Stimulated activated naive CD8-positive, alpha-beta T cell treated with anti-CD3 and anti-CD28 coated beads, Interleukin-15, Interleukin-2, amounts not matched to agents 100 ng/mL and 50 ng/mL, for 24 hours (primary cell): ENCODE measurements around the gene NOX4.

Experiments
- H3K27ac Mint-ChIP-seq: one replicate; pipeline ENCODE4 v1.8.0; 2021; ENCODE audit warnings: mild to moderate bottlenecking, mixed read lengths
- H3K27me3 Mint-ChIP-seq: one replicate; pipeline ENCODE4 v1.8.0; 2021; ENCODE audit warnings: mixed read lengths
- H3K36me3 Mint-ChIP-seq: one replicate; pipeline ENCODE4 v1.8.0; 2021; ENCODE audit warnings: low read depth, mixed read lengths
- H3K4me1 Mint-ChIP-seq: one replicate; pipeline ENCODE4 v1.8.0; 2021; ENCODE audit warnings: low read depth, mixed read lengths
- H3K4me3 Mint-ChIP-seq: one replicate; pipeline ENCODE4 v1.8.0; 2021; ENCODE audit warnings: mild to moderate bottlenecking, mixed read lengths
- H3K9me3 Mint-ChIP-seq: one replicate; pipeline ENCODE4 v1.8.0; 2021; ENCODE audit warnings: mixed read lengths

Gene NOX4

GRCh38 chr11:89495951-89496350, 4.8 kb upstream of the NOX4 start:
- H3K27ac Mint-ChIP-seq, result no peak overlapping the region
- no peaks in the 10 kb centered on the region for H3K9me3 Mint-ChIP-seq
- H3K36me3 Mint-ChIP-seq, result no peaks in the 10 kb centered on the region
- H3K4me3 Mint-ChIP-seq, result no peak overlapping the region
- peaks cover 13% of the 10 kb centered on the region for H3K27me3 Mint-ChIP-seq
- H3K4me1 Mint-ChIP-seq, result no peaks in the 10 kb centered on the region

GRCh38 chr11:89493431-89493830, 2.3 kb upstream of the NOX4 start:
- no peak overlapping the region for H3K27ac Mint-ChIP-seq
- H3K27me3 Mint-ChIP-seq, result peaks cover 31% of the 10 kb centered on the region
- no peaks in the 10 kb centered on the region for H3K9me3 Mint-ChIP-seq
- H3K36me3 Mint-ChIP-seq, result no peaks in the 10 kb centered on the region
- no peak overlapping the region for H3K4me3 Mint-ChIP-seq
- no peaks in the 10 kb centered on the region for H3K4me1 Mint-ChIP-seq

GRCh38 chr11:89490602-89490980, 584 bp downstream of the NOX4 start:
- H3K9me3 Mint-ChIP-seq, result no peaks in the 10 kb centered on the region
- no peaks in the 10 kb centered on the region for H3K36me3 Mint-ChIP-seq
- H3K4me3 Mint-ChIP-seq, result no peak overlapping the region
- no peak overlapping the region for H3K27ac Mint-ChIP-seq
- H3K4me1 Mint-ChIP-seq, result no peaks in the 10 kb centered on the region
- peaks cover 31% of the 10 kb centered on the region for H3K27me3 Mint-ChIP-seq

GRCh38 chr11:89489930-89490329, 1.2 kb downstream of the NOX4 start:
- peaks cover 31% of the 10 kb centered on the region for H3K27me3 Mint-ChIP-seq
- H3K36me3 Mint-ChIP-seq, result no peaks in the 10 kb centered on the region
- H3K9me3 Mint-ChIP-seq, result no peaks in the 10 kb centered on the region
- no peak overlapping the region for H3K4me3 Mint-ChIP-seq
- no peak overlapping the region for H3K27ac Mint-ChIP-seq
- H3K4me1 Mint-ChIP-seq, result no peaks in the 10 kb centered on the region

- H3K27me3 Mint-ChIP-seq, result peaks cover 26% of the 10 kb centered on the region
- H3K4me1 Mint-ChIP-seq, result no peaks in the 10 kb centered on the region
- H3K36me3 Mint-ChIP-seq, result no peaks in the 10 kb centered on the region
- no peak overlapping the region for H3K4me3 Mint-ChIP-seq
- H3K27ac Mint-ChIP-seq, result no peak overlapping the region
- H3K9me3 Mint-ChIP-seq, result no peaks in the 10 kb centered on the region
Observed at GRCh38 chr11:89487016-89487415, 4.2 kb downstream of the NOX4 start.

GRCh38 chr11:89484896-89485295, 6.3 kb downstream of the NOX4 start:
- no peaks in the 10 kb centered on the region for H3K9me3 Mint-ChIP-seq
- no peak overlapping the region for H3K4me3 Mint-ChIP-seq
- H3K27ac Mint-ChIP-seq, result no peak overlapping the region
- peaks cover 8% of the 10 kb centered on the region for H3K27me3 Mint-ChIP-seq
- no peaks in the 10 kb centered on the region for H3K36me3 Mint-ChIP-seq
- H3K4me1 Mint-ChIP-seq, result no peaks in the 10 kb centered on the region

- Mint-ChIP-seq H3K9me3 (no peaks in the 10 kb centered on the region), H3K36me3 (no peaks in the 10 kb centered on the region), H3K4me1 (no peaks in the 10 kb centered on the region), H3K4me3 (no peak overlapping the region), H3K27ac (no peak overlapping the region), H3K27me3 (no peaks in the 10 kb centered on the region)
Observed at GRCh38 chr11:89477175-89477574, 14.0 kb downstream of the NOX4 start.

- no peak overlapping the region for H3K27ac Mint-ChIP-seq
- H3K27me3 Mint-ChIP-seq, result no peaks in the 10 kb centered on the region
- H3K9me3 Mint-ChIP-seq, result peaks cover 10% of the 10 kb centered on the region
- H3K4me1 Mint-ChIP-seq, result no peaks in the 10 kb centered on the region
- no peak overlapping the region for H3K4me3 Mint-ChIP-seq
- no peaks in the 10 kb centered on the region for H3K36me3 Mint-ChIP-seq
Observed at GRCh38 chr11:89463266-89463780, 27.9 kb downstream of the NOX4 start.

- Mint-ChIP-seq H3K4me1 (no peaks in the 10 kb centered on the region), H3K27ac (no peak overlapping the region), H3K36me3 (no peaks in the 10 kb centered on the region), H3K27me3 (no peaks in the 10 kb centered on the region), H3K9me3 (peaks cover 5% of the 10 kb centered on the region), H3K4me3 (no peak overlapping the region)
Observed at GRCh38 chr11:89458716-89459115, 32.5 kb downstream of the NOX4 start.

- Mint-ChIP-seq H3K36me3 (no peaks in the 10 kb centered on the region), H3K9me3 (peaks cover 5% of the 10 kb centered on the region), H3K27ac (no peak overlapping the region), H3K4me1 (no peaks in the 10 kb centered on the region), H3K27me3 (no peaks in the 10 kb centered on the region), H3K4me3 (no peak overlapping the region)
Observed at GRCh38 chr11:89457190-89457589, 34.0 kb downstream of the NOX4 start.

- Mint-ChIP-seq H3K4me3 (no peak overlapping the region), H3K9me3 (peaks cover 5% of the 10 kb centered on the region), H3K4me1 (no peaks in the 10 kb centered on the region), H3K27ac (no peak overlapping the region), H3K36me3 (no peaks in the 10 kb centered on the region), H3K27me3 (no peaks in the 10 kb centered on the region)
Observed at GRCh38 chr11:89456681-89457080, 34.5 kb downstream of the NOX4 start.

- H3K9me3 Mint-ChIP-seq, result peaks cover under 1% of the 10 kb centered on the region
- H3K36me3 Mint-ChIP-seq, result no peaks in the 10 kb centered on the region
- no peaks in the 10 kb centered on the region for H3K27me3 Mint-ChIP-seq
- H3K4me1 Mint-ChIP-seq, result no peaks in the 10 kb centered on the region
- no peak overlapping the region for H3K4me3 Mint-ChIP-seq
- no peak overlapping the region for H3K27ac Mint-ChIP-seq
Observed at GRCh38 chr11:89452780-89453179, 38.4 kb downstream of the NOX4 start.

- no peaks in the 10 kb centered on the region for H3K27me3 Mint-ChIP-seq
- H3K4me3 Mint-ChIP-seq, result no peak overlapping the region
- no peaks in the 10 kb centered on the region for H3K4me1 Mint-ChIP-seq
- no peak overlapping the region for H3K27ac Mint-ChIP-seq
- no peaks in the 10 kb centered on the region for H3K36me3 Mint-ChIP-seq
- H3K9me3 Mint-ChIP-seq, result peaks cover 16% of the 10 kb centered on the region
Observed at GRCh38 chr11:89447845-89448244, 43.3 kb downstream of the NOX4 start.

GRCh38 chr11:89443361-89444322, 47.5 kb downstream of the NOX4 start:
- Mint-ChIP-seq H3K4me1 (no peaks in the 10 kb centered on the region), H3K36me3 (no peaks in the 10 kb centered on the region), H3K4me3 (no peak overlapping the region), H3K27me3 (no peaks in the 10 kb centered on the region), H3K9me3 (peaks cover 16% of the 10 kb centered on the region), H3K27ac (no peak overlapping the region)

- Mint-ChIP-seq H3K9me3 (peaks cover 15% of the 10 kb centered on the region), H3K4me3 (no peak overlapping the region), H3K27ac (no peak overlapping the region), H3K27me3 (no peaks in the 10 kb centered on the region), H3K4me1 (no peaks in the 10 kb centered on the region), H3K36me3 (no peaks in the 10 kb centered on the region)
Observed at GRCh38 chr11:89442801-89443200, 48.4 kb downstream of the NOX4 start.

- Mint-ChIP-seq H3K4me1 (no peaks in the 10 kb centered on the region), H3K4me3 (no peak overlapping the region), H3K36me3 (no peaks in the 10 kb centered on the region), H3K27me3 (no peaks in the 10 kb centered on the region), H3K9me3 (peaks cover 12% of the 10 kb centered on the region), H3K27ac (no peak overlapping the region)
Observed at GRCh38 chr11:89441606-89442005, 49.6 kb downstream of the NOX4 start.
